Common myeloid progenitor, CD34-positive (primary cell): ENCODE results near the gene GNG11.
A peak's percentile ranks its signal among the peaks of the same experiment; 100 is the strongest.

Source experiments
- CTCF ChIA-PET: fragments of 350-600 bp; sonication (Branson Sonifier 250); formaldehyde crosslinking; loops from one replicate; lab custom pipeline; 2021; ENCODE audit warnings: antibody characterized with exemption; lab: Charles Lee
- POLR2A ChIA-PET: fragments of 350-600 bp; sonication (Branson Sonifier 250); formaldehyde crosslinking; loops from one replicate; lab custom pipeline; 2021; ENCODE audit warnings: antibody characterized with exemption; lab: Charles Lee
- DNase-seq, 3 donors: peaks; one replicate each; pipeline versions ENCODE4 v3.0.0 to v3.0.0-alpha.2; 2013
- H3K27ac ChIP-seq, 2 experiments: 1 replicate in 1 of 2; 2 replicates in 1 of 2; pipeline ENCODE4 v1.7.0; 2013; ENCODE audit warnings: inconsistent platforms in 2 of 2, low read length in 2 of 2, mild to moderate bottlenecking in 2 of 2, low read depth in 1 of 2, moderate library complexity in 1 of 2; ENCODE audit not compliant: severe bottlenecking in 2 of 2, insufficient read depth in 1 of 2, poor library complexity in 1 of 2
- H3K27me3 ChIP-seq, 5 experiments: replicated peaks in 2 of 5; 1 replicate in 3 of 5; 2 replicates in 2 of 5; pipeline versions ENCODE4 v1.6.1 to v1.7.0; 2013; ENCODE audit warnings: low read length in 4 of 5, mild to moderate bottlenecking in 2 of 5, moderate library complexity in 2 of 5, inconsistent platforms in 1 of 5; ENCODE audit not compliant: insufficient read depth in 5 of 5, control insufficient read depth in 4 of 5
- H3K36me3 ChIP-seq, 4 experiments: 1 replicate in 2 of 4; 2 replicates in 2 of 4; pipeline versions ENCODE4 v1.6.1 to v1.7.0; 2013; ENCODE audit warnings: low read length in 3 of 4, control low read depth in 1 of 4, mild to moderate bottlenecking in 1 of 4; ENCODE audit not compliant: control insufficient read depth in 4 of 4, insufficient read depth in 4 of 4
- H3K4me1 ChIP-seq, 4 experiments: 1 replicate in 3 of 4; 2 replicates in 1 of 4; pipeline versions ENCODE4 v1.6.1 to v1.7.1; 2013; ENCODE audit warnings: low read length in 3 of 4, mild to moderate bottlenecking in 3 of 4, control low read depth in 1 of 4, inconsistent platforms in 1 of 4, moderate library complexity in 1 of 4; ENCODE audit not compliant: control insufficient read depth in 4 of 4, insufficient read depth in 4 of 4; ENCODE audit errors: control extremely low read depth in 1 of 4
- H3K4me3 ChIP-seq, 7 experiments: 1 replicate in 4 of 7; 2 replicates in 3 of 7; pipeline versions ENCODE4 v1.5.1 to v1.7.0; 2013; ENCODE audit warnings: mild to moderate bottlenecking in 7 of 7, low read length in 6 of 7, moderate library complexity in 6 of 7, inconsistent platforms in 2 of 7, low read depth in 2 of 7, control low read depth in 1 of 7; ENCODE audit not compliant: insufficient read depth in 4 of 7, control insufficient read depth in 1 of 7; ENCODE audit errors: extremely low read depth in 1 of 7
- H3K9me3 ChIP-seq, 5 experiments: 1 replicate in 4 of 5; 2 replicates in 1 of 5; pipeline versions ENCODE4 v1.6.1 to v1.7.1; 2013; ENCODE audit warnings: low read length in 4 of 5, mild to moderate bottlenecking in 2 of 5, inconsistent platforms in 1 of 5, low read depth in 1 of 5, moderate library complexity in 1 of 5; ENCODE audit not compliant: control insufficient read depth in 4 of 5, insufficient read depth in 2 of 5; ENCODE audit errors: control extremely low read depth in 1 of 5
- WGBS: methylation state at CpG from one replicate; pipeline ENCODE4 v1.1.5; 2013; ENCODE audit not compliant: insufficient coverage; 5-methylcytosine and 5-hydroxymethylcytosine counted together

The GNG11 gene

DNA sequence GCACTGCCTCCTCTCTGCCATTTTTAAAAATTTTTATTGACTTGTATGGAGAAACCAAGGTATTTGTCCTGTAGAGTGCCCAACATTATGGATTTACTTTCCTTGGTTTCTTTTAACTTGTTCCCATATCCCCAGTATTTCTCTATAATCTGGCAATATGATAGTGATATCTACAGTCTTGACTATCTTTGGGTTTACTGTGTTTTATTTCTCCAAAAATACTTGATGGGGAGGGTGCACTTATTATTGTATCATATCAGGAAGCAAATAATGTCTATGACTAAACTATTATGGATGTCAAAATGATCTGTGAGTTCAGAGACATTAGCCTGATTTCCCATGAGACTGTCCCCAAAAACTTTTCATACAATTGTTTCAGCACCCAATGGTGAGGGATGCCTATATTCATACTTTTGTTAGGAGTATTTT, 37.6 kb upstream of the GNG11 start:
- no peaks in the 10 kb centered on the region for H3K4me1 ChIP-seq
- peaks cover 0 to 3% (median 0%) of the 10 kb centered on the region in 5 experiments for H3K9me3 ChIP-seq
- H3K27me3 ChIP-seq = peaks cover 0 to 50% (median 14%) of the 10 kb centered on the region in 5 experiments
- H3K36me3 ChIP-seq = no peaks in the 10 kb centered on the region
- CTCF ChIA-PET = no interaction called here
- POLR2A ChIA-PET = no interaction called here
- DNase-seq = no peak
- H3K27ac ChIP-seq = no peak overlapping the region
- H3K4me3 ChIP-seq = no peak overlapping the region

DNA sequence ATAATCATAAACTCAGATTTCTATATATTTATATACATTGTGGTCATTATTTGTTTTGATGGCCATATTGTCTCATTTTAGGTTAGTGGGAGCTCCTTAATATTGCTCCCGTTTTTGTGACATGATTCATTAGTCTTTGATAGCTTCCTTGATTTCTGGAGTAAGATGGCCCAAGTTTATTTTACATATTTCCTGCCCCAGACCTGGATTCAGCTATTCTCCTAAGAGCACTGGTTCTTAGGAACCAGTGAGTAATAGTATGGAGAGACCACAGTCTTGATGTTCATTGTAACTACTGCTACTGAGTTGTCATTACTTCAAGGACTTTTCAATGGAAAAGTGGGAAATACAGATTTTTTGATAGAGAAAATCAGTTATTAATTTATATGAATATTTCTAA, 37.0 kb upstream of the GNG11 start:
- no peak for DNase-seq
- CTCF ChIA-PET = no interaction called here
- Histone ChIP-seq H3K9me3 (peaks cover 0 to 3% (median 0%) of the 10 kb centered on the region in 5 experiments), H3K4me1 (peaks cover 0 to under 1% (median 0%) of the 10 kb centered on the region in 4 experiments), H3K27me3 (peaks cover 0 to 56% (median 16%) of the 10 kb centered on the region in 5 experiments), H3K27ac (no peak overlapping the region), H3K4me3 (no peak overlapping the region), H3K36me3 (no peaks in the 10 kb centered on the region)
- POLR2A ChIA-PET = no interaction called here
- WGBS = no CpG with 5 or more reads among the region's 1 CpG

DNA sequence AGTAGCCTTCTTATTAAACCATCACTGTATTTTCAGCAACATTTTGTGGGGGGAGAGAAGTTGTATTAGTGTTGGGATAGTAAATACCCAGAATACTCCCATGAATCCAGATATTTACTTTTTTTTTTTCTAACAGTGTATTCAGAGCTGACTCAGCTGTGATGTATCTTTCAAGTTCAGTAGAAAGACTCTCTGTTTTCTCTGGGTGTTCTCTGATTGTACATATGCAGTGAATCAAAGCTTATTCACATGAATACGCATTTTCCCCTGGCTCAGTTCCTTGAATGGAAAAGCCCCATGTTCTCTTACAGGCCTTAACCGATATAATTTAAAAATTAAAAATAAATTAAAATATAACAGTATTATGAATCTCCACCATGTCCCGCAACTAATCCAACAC, 32.3 kb upstream of the GNG11 start:
- no peak overlapping the region for H3K4me3 ChIP-seq
- ChIA-PET POLR2A (no interaction called here), CTCF (interaction anchor here (1.0 to 1.2 kb wide), 3 partner anchors 14 to 198 kb away, joined by 3 read pairs; no protein-coding TSS in a partner anchor)
- H3K9me3 ChIP-seq = no peaks in the 10 kb centered on the region
- H3K27ac ChIP-seq = no peak overlapping the region
- DNase-seq = no peak
- peaks cover 0 to 83% (median 49%) of the 10 kb centered on the region in 5 experiments for H3K27me3 ChIP-seq
- no CpG with 5 or more reads among the region's 3 CpGs for WGBS
- H3K36me3 ChIP-seq = no peaks in the 10 kb centered on the region
- peaks cover 3 to 13% (median 13%) of the 10 kb centered on the region in 4 experiments for H3K4me1 ChIP-seq

DNA sequence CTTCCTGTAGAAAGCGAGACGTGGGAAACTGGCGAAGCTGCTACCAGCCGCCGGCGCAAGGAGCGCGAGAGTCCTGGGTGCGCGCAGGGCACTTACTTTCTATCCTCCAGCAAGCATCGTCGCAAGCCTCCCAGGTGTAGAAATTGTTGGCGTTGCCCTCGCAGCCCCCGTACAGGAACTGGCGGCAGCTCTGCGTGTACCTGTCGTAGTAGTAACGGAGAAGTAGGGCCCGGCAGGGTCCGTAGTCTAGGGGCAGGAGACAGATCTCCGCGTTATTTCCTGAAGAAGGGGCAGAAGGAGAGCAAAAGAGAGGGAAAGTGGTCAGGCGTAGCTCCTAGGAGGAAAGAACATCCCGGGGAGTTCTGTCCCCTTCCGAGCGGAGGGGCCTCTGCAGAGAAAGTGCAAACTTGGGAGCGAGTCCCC, 31.5 kb upstream of the GNG11 start:
- peak overlapping the region; percentile 34 to 74 (median 65) for H3K4me3 ChIP-seq
- peaks cover 3 to 13% (median 13%) of the 10 kb centered on the region in 4 experiments for H3K4me1 ChIP-seq
- H3K27me3 ChIP-seq = peaks cover 0 to 87% (median 53%) of the 10 kb centered on the region in 5 experiments
- H3K36me3 ChIP-seq = no peaks in the 10 kb centered on the region
- CTCF ChIA-PET = interaction anchor here (1.0 to 1.9 kb wide), 4 partner anchors 13 to 156 kb away, joined by 3 to 5 read pairs (median 4); partner anchors contain the start of gene GNG11
- POLR2A ChIA-PET = no interaction called here
- no peak overlapping the region for H3K27ac ChIP-seq
- no peaks in the 10 kb centered on the region for H3K9me3 ChIP-seq
- peak; percentile 29 to 63 (median 57) for DNase-seq
- WGBS = 0% methylated on average over 28 of the region's 28 CpGs

DNA sequence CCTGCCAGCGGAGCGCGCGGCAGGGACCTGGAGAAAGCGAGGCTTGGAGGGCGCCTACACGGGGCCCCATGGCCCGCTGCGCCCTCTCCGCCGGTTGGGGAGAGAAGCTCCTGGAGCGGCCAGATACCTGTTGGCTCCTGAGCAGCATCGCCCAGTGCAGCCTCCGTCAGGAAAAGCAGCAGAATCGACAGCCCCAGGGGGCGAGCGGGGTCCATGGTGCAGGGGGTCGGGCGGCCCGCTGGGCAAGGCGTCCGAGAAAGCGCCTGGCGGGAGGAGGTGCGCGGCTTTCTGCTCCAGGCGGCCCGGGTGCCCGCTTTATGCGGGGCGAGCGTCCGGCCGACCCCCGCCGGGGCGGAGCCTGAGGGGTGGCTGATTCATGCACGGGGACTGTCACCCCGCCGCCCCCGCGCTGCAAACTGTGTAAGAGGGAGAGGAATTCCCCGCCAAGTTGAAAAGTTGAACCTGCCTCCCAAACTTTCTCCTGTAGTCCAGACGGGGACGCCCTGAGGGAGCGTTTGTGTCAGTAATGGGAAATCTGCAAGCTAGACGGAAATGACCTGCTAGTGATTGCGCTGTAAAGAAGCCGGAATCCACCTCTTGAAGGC, 31.0 kb upstream of the GNG11 start, which contains the start of gene TFPI2:
Gene TFPI2 (minus strand): TSS at position 290 of the 605 bp plus-strand sequence. CDS start 75 bp downstream, at position 215.
- POLR2A ChIA-PET = no interaction called here
- WGBS = 2% methylated on average over 43 of the region's 49 CpGs
- Histone ChIP-seq H3K4me1 (peaks cover 3 to 13% (median 13%) of the 10 kb centered on the region in 4 experiments), H3K4me3 (peak within 1 kb of the TSS; percentile 34 to 74 (median 65)), H3K27ac (no peak within 1 kb of the TSS), H3K9me3 (no peaks in the 10 kb centered on the region), H3K36me3 (no peaks in the 10 kb centered on the region), H3K27me3 (peaks cover 0 to 89% (median 53%) of the 10 kb centered on the region in 5 experiments)
- DNase-seq = peak in 2 of 3 donors; percentile 18 to 34
- CTCF ChIA-PET = interaction anchor here (0.6 to 1.9 kb wide), 3 partner anchors 12 to 54 kb away, joined by 3 to 5 read pairs (median 4); partner anchors contain the start of gene GNG11

DNA sequence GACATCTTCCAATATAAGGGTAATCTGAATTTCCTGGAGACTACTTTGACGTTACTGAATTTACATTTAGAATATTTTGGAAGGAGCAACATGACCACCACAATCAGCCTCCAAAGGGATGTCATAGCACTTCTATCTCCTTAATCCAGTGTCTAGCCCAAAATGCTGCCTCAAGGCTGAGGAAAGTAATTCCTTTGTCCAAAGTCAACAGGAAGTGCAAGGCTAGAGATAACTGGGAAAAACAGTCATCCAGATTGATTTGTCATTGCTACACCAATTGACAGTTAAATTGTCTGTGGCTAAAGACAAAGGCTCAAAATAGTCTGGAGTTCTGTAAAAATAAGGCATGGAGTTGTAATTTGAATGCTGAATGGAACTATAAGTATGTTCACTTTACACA, 27.1 kb upstream of the GNG11 start:
- ChIA-PET CTCF (no interaction called here), POLR2A (no interaction called here)
- no peak for DNase-seq
- H3K4me3 ChIP-seq = no peak overlapping the region
- H3K9me3 ChIP-seq = no peaks in the 10 kb centered on the region
- no CpG with 5 or more reads among the region's 1 CpG for WGBS
- no peak overlapping the region for H3K27ac ChIP-seq
- H3K27me3 ChIP-seq = peaks cover 2 to 95% (median 52%) of the 10 kb centered on the region in 5 experiments
- H3K36me3 ChIP-seq = no peaks in the 10 kb centered on the region
- H3K4me1 ChIP-seq = peaks cover 3 to 13% (median 13%) of the 10 kb centered on the region in 4 experiments
